ENCODE data around the gene SMAD3. TPM values are rescaled to one million over a fixed set of nuclear protein-coding genes. Genes with fewer than 3 reads are reported as not detected.

Gene SMAD3
- total and polyA plus RNA-seq, 3 experiments from 2014 or later = 30.2 to 34.2 (median 31.7) TPM

DNA sequence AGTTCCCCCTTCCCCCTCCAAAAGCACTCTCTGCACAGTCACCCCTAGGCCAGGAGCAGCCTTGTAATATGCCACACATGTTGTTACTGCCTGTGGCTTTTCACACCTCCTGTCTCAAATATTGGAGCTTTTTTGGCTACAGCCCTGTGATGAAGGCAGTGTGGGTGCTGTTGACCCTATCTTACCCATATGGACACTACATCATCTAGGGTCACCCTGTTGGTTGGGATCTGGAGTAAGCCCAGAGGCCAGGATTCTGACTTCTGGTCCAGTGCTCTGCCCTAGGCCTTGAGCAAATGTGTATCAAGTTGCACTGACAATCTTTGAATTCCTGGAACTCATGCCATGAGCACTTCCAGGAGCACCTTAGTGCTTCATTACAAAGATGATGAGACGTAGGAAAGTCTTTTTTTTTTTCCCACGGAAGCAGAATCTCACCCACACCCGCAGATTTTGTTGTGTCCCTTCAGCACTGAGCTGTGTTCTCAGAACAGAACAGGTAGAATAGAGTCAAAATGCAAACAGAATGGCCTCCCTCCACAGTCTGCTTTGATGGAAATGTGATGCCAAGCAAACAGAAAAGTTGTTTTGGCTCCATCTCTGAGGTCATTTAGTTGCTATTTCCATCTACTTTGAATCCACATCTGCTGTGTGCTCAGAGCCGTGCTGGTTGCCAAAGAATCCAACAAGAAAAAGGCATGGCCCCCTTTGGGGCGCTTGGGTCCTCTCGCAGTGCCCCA, 49.6 kb downstream of the SMAD3 start:
- H3K36me3 ChIP-seq (ENCODE audit: insufficient read depth, low read length) = no peaks in the 10 kb centered on the region
- Mint-ChIP-seq H3K4me3 (peak overlapping the region in 6 of 7 donors; percentile 37 to 72 (median 58)), H3K4me1 (peaks cover 70 to 85% (median 76%) of the 10 kb centered on the region in 3 donors), H3K27me3 (no peaks in the 10 kb centered on the region), H3K27ac (peak overlapping the region; percentile 51 to 100 (median 90)), H3K9me3 (peaks cover 0 to 4% (median 0%) of the 10 kb centered on the region in 5 donors), H3K36me3 (peaks cover 10 to 30% (median 17%) of the 10 kb centered on the region in 3 donors)
- POLR2A ChIA-PET = interaction anchor here (1.0 kb wide), 1 partner anchor 14 kb away, joined by 3 read pairs; no protein-coding TSS in a partner anchor
- peaks cover 78% of the 10 kb centered on the region for H3K4me1 ChIP-seq (ENCODE audit: insufficient read depth, low read length)
- CTCF ChIA-PET = interaction anchor here (1.1 kb wide), 1 partner anchor 12 kb away, joined by 3 read pairs; no protein-coding TSS in a partner anchor
- peak overlapping the region; percentile 5 for H3K27ac ChIP-seq (ENCODE audit: low read depth, low read length)
- no peaks in the 10 kb centered on the region for H3K9me3 ChIP-seq (ENCODE audit: low read length)
- no peak for DNase-seq
- no peak overlapping the region for H3K4me3 ChIP-seq (ENCODE audit: low read length)
- H3K27me3 ChIP-seq (ENCODE audit: insufficient read depth, low read length, poor library complexity, severe bottlenecking) = no peaks in the 10 kb centered on the region

DNA sequence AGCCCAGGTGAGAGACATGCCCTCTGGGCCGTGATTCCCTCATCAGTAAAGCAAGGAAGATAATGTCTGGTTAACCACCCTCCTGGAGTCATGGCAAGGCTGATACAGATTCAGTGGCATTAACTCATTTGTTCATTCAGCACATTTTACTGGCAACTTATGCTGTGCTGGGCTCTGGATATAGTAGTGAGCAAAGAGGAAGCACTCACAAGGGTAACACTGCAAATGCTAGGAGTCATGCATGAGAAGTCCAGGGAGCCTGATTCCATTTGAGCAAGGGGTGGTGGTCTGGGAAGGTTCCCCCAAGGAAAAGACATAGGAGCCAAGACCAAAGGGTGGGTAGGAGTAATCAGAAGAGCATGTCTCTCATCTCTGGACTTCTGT, 50.2 kb downstream of the SMAD3 start:
- CTCF ChIA-PET = interaction anchor here (1.1 kb wide), 1 partner anchor 13 kb away, joined by 3 read pairs; no protein-coding TSS in a partner anchor
- peak overlapping the region; percentile 51 to 100 (median 90) for H3K27ac Mint-ChIP-seq
- DNase-seq = no peak
- H3K27me3 Mint-ChIP-seq = no peaks in the 10 kb centered on the region
- no peaks in the 10 kb centered on the region for H3K27me3 ChIP-seq (ENCODE audit: insufficient read depth, low read length, poor library complexity, severe bottlenecking)
- POLR2A ChIA-PET = no interaction called here
- no peak overlapping the region for H3K27ac ChIP-seq (ENCODE audit: low read depth, low read length)
- peaks cover 4 to 29% (median 17%) of the 10 kb centered on the region in 3 donors for H3K36me3 Mint-ChIP-seq
- H3K4me1 ChIP-seq (ENCODE audit: insufficient read depth, low read length) = peaks cover 78% of the 10 kb centered on the region
- peaks cover 0 to 4% (median 0%) of the 10 kb centered on the region in 5 donors for H3K9me3 Mint-ChIP-seq
- peak overlapping the region in 6 of 7 donors; percentile 44 to 72 (median 63) for H3K4me3 Mint-ChIP-seq
- H3K4me3 ChIP-seq (ENCODE audit: low read length) = no peak overlapping the region
- no peaks in the 10 kb centered on the region for H3K36me3 ChIP-seq (ENCODE audit: insufficient read depth, low read length)
- peaks cover 75 to 85% (median 82%) of the 10 kb centered on the region in 3 donors for H3K4me1 Mint-ChIP-seq
- no peaks in the 10 kb centered on the region for H3K9me3 ChIP-seq (ENCODE audit: low read length)

DNA sequence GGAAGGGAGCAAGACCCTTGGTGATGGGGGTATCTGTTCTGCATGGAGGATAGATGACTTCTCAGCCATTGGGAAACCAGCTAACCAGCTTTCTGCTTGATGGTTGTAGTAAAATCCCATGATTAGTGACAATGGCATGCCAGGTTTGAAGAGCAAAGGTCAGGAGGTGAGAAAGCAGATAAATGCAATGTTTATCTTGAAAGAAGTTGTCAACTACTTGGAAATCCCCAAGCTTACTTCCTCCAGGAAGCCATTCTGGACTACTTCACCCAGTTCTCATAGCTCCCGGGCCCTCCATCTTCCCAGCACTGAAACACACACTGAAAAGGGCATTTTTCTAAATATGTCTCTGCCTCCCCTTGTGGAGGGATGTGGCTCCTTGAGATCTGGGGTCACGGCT, 51.3 kb downstream of the SMAD3 start:
- Histone ChIP-seq H3K27me3 (ENCODE audit: insufficient read depth, low read length, poor library complexity, severe bottlenecking) (no peaks in the 10 kb centered on the region), H3K4me1 (ENCODE audit: insufficient read depth, low read length) (peaks cover 78% of the 10 kb centered on the region), H3K4me3 (ENCODE audit: low read length) (no peak overlapping the region), H3K36me3 (ENCODE audit: insufficient read depth, low read length) (no peaks in the 10 kb centered on the region), H3K9me3 (ENCODE audit: low read length) (no peaks in the 10 kb centered on the region), H3K27ac (ENCODE audit: low read depth, low read length) (no peak overlapping the region)
- Mint-ChIP-seq H3K9me3 (peaks cover 0 to 2% (median 0%) of the 10 kb centered on the region in 5 donors), H3K36me3 (peaks cover 0 to 22% (median 13%) of the 10 kb centered on the region in 3 donors), H3K27ac (peak overlapping the region; percentile 78 to 100 (median 94)), H3K27me3 (peaks cover 0 to 2% of the 10 kb centered on the region in 2 donors), H3K4me3 (peak overlapping the region; percentile 15 to 82 (median 61)), H3K4me1 (peaks cover 86 to 93% (median 87%) of the 10 kb centered on the region in 3 donors)
- no peak for DNase-seq
- CTCF ChIA-PET = interaction anchor here (1.0 to 1.2 kb wide), 2 partner anchors 44 to 51 kb away, joined by 4 read pairs; partner anchors contain the start of gene SMAD3
- POLR2A ChIA-PET = interaction anchor here (0.9 kb wide), 1 partner anchor 23 kb away, joined by 3 read pairs; no protein-coding TSS in a partner anchor

DNA sequence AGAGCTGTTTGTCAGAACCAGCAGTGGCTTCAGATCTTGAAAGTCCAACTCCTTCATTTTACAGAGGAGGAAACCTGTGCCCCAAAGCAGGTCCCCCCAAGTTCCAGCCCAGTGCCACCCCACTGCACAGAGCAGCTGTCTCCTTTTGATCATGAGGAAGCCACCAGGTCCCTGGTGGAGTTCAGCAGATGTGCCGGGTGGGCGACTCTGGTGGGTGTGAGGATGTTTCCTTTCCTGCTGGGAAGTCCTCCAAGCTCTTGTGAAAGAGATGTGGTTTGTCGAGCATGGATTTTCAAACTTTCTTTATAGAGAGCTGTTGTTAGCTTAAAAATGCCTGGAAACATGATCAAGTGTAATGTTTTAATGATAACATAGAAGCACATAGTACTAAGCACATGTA, 52.0 kb downstream of the SMAD3 start:
- Mint-ChIP-seq H3K36me3 (peaks cover 0 to 22% (median 13%) of the 10 kb centered on the region in 3 donors), H3K9me3 (peaks cover 0 to 2% (median 0%) of the 10 kb centered on the region in 5 donors), H3K27me3 (peaks cover 0 to 2% of the 10 kb centered on the region in 2 donors), H3K27ac (peak overlapping the region; percentile 78 to 100 (median 94)), H3K4me1 (peaks cover 90 to 99% (median 93%) of the 10 kb centered on the region in 3 donors), H3K4me3 (peak overlapping the region; percentile 15 to 82 (median 61))
- H3K36me3 ChIP-seq (ENCODE audit: insufficient read depth, low read length) = no peaks in the 10 kb centered on the region
- H3K27me3 ChIP-seq (ENCODE audit: insufficient read depth, low read length, poor library complexity, severe bottlenecking) = no peaks in the 10 kb centered on the region
- H3K9me3 ChIP-seq (ENCODE audit: low read length) = no peaks in the 10 kb centered on the region
- H3K27ac ChIP-seq (ENCODE audit: low read depth, low read length) = no peak overlapping the region
- peaks cover 83% of the 10 kb centered on the region for H3K4me1 ChIP-seq (ENCODE audit: insufficient read depth, low read length)
- POLR2A ChIA-PET = interaction anchor here (0.9 kb wide), 1 partner anchor 22 kb away, joined by 3 read pairs; no protein-coding TSS in a partner anchor
- H3K4me3 ChIP-seq (ENCODE audit: low read length) = no peak overlapping the region
- DNase-seq = no peak
- CTCF ChIA-PET = interaction anchor here (1.0 to 1.2 kb wide), 2 partner anchors 45 to 52 kb away, joined by 4 read pairs; partner anchors contain the start of gene SMAD3

DNA sequence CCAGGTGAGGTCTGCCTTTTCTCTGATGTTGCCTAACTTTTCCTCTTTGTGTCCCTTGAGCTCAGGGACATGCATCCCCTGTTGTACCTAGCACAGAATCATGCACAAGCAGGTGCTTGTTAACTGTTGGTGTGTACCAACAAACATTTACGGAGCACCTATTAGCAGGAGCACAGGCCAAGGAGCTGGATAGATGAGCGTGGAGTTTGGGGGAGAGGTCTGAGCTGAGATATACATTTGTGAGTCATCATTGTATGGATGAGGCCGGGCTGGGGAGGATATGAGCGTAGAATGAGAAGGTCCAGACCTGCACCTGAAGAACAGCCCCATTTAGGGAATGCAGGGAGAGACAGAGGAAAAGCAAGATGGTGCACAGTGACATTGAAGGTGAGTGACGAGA, 53.4 kb downstream of the SMAD3 start:
- Histone ChIP-seq H3K4me1 (ENCODE audit: insufficient read depth, low read length) (peaks cover 81% of the 10 kb centered on the region), H3K36me3 (ENCODE audit: insufficient read depth, low read length) (no peaks in the 10 kb centered on the region), H3K4me3 (ENCODE audit: low read length) (no peak overlapping the region), H3K27ac (ENCODE audit: low read depth, low read length) (no peak overlapping the region), H3K9me3 (ENCODE audit: low read length) (no peaks in the 10 kb centered on the region), H3K27me3 (ENCODE audit: insufficient read depth, low read length, poor library complexity, severe bottlenecking) (no peaks in the 10 kb centered on the region)
- Mint-ChIP-seq H3K27me3 (peaks cover 0 to 2% of the 10 kb centered on the region in 2 donors), H3K36me3 (peaks cover 0 to 17% (median 13%) of the 10 kb centered on the region in 3 donors), H3K9me3 (no peaks in the 10 kb centered on the region), H3K4me1 (peaks cover 90 to 98% (median 94%) of the 10 kb centered on the region in 3 donors), H3K27ac (peak overlapping the region; percentile 89 to 100 (median 98)), H3K4me3 (peak overlapping the region; percentile 24 to 74 (median 57))
- ChIA-PET POLR2A (interaction anchor here (4.5 kb wide), 1 partner anchor 17 kb away, joined by 25 read pairs; no protein-coding TSS in a partner anchor), CTCF (interaction anchor here (0.7 to 1.9 kb wide), 4 partner anchors 16 to 121 kb away, joined by 3 to 5 read pairs (median 4); partner anchors contain the start of gene SMAD3)
- DNase-seq = no peak

DNA sequence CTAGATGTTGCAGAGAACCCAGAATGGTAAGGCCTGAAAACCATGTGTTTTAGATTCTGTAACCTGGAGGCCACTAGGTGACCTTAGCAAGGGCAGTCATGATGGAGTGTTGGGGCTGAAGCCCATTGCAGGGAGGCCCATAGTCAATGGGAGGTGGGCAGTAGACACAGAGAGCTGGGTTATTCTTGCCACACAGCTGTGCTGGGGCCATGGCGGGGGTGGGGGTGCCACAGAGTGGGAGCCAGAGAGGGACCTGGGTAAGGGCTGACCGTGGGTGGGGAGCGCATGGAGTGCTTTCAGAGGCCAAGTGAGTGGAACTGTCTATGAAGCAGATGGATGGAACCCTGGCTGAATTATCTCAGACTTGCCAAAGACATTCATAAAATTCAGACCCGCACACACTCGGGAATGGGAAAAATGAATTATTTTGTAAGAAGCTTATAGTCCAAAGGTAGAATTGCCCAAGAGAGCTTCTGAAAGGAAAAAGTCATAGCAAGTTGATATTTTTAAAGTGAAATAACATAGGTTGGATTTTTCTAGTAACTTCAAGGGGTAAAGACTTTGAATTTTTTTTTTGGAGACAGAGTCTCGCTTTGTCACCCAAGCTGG, 53.9 kb downstream of the SMAD3 start:
- H3K4me1 Mint-ChIP-seq = peaks cover 89 to 98% (median 94%) of the 10 kb centered on the region in 3 donors
- no peak overlapping the region for H3K4me3 ChIP-seq (ENCODE audit: low read length)
- no peaks in the 10 kb centered on the region for H3K9me3 Mint-ChIP-seq
- POLR2A ChIA-PET = interaction anchor here (4.5 kb wide), 1 partner anchor 17 kb away, joined by 25 read pairs; no protein-coding TSS in a partner anchor
- no peak for DNase-seq
- CTCF ChIA-PET = interaction anchor here (1.0 to 1.9 kb wide), 6 partner anchors 15 to 120 kb away, joined by 3 to 7 read pairs (median 4); no protein-coding TSS in a partner anchor
- peaks cover 0 to 16% (median 13%) of the 10 kb centered on the region in 3 donors for H3K36me3 Mint-ChIP-seq
- no peaks in the 10 kb centered on the region for H3K36me3 ChIP-seq (ENCODE audit: insufficient read depth, low read length)
- H3K4me3 Mint-ChIP-seq = peak overlapping the region; percentile 32 to 74 (median 59)
- H3K27me3 Mint-ChIP-seq = peaks cover 0 to 2% of the 10 kb centered on the region in 2 donors
- no peak overlapping the region for H3K27ac ChIP-seq (ENCODE audit: low read depth, low read length)
- H3K27me3 ChIP-seq (ENCODE audit: insufficient read depth, low read length, poor library complexity, severe bottlenecking) = no peaks in the 10 kb centered on the region
- peaks cover 80% of the 10 kb centered on the region for H3K4me1 ChIP-seq (ENCODE audit: insufficient read depth, low read length)
- no peaks in the 10 kb centered on the region for H3K9me3 ChIP-seq (ENCODE audit: low read length)
- peak overlapping the region; percentile 89 to 100 (median 98) for H3K27ac Mint-ChIP-seq

DNA sequence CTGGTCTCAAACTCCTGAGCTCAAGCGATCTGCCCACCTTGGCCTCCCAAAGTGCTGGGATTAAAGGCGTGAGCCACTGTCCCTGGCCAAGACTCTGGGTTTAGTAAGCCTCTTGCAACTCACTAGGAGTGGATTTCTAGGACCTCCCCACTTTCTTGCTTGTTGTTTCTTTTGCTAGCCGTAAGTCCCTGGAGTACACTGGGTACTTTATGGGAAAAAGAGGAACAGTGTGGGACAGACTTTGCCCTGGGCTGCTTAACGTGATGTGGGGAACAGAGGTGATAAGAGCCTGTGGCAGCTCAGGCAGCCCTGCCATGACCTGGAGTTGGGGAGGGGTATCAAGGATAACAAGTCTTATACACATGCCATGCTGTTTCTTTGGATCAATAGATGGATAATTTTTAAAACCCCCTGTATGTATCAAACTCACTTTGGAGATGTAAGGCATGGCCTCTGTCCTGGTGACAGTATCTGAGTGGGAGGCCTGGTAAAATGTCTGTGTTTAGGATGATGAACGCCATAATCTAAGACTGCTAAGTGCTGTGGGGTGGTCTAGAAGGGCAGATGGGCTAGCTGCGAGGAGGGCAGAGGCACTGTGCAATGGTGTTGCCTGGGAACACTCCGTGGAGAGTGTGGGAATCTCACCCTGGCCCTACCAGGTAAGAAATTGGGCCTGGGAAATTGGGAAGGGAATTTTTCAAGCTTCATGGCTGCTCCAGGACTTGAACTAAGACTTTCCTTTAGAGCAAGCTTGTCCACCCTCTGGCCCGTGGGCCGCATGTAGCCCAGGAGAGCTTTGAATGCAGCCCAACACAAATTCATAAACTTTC, 54.8 kb downstream of the SMAD3 start:
- H3K4me3 ChIP-seq (ENCODE audit: low read length) = peak overlapping the region; percentile 9
- Mint-ChIP-seq H3K27me3 (peaks cover 0 to 2% of the 10 kb centered on the region in 2 donors), H3K36me3 (peaks cover 0 to 23% (median 13%) of the 10 kb centered on the region in 3 donors), H3K4me3 (peak overlapping the region; percentile 55 to 90 (median 84)), H3K27ac (peak overlapping the region; percentile 89 to 100 (median 98)), H3K9me3 (no peaks in the 10 kb centered on the region), H3K4me1 (peaks cover 87 to 98% (median 93%) of the 10 kb centered on the region in 3 donors)
- H3K36me3 ChIP-seq (ENCODE audit: insufficient read depth, low read length) = no peaks in the 10 kb centered on the region
- H3K9me3 ChIP-seq (ENCODE audit: low read length) = no peaks in the 10 kb centered on the region
- ChIA-PET POLR2A (interaction anchor here (0.6 to 4.5 kb wide), 8 partner anchors 8 to 55 kb away, joined by 3 to 25 read pairs (median 4); partner anchors contain the start of gene SMAD3), CTCF (interaction anchor here (1.0 to 2.4 kb wide), 8 partner anchors 14 to 119 kb away, joined by 3 to 12 read pairs (median 4); partner anchors contain the start of gene SMAD3)
- no peak for DNase-seq
- peaks cover 71% of the 10 kb centered on the region for H3K4me1 ChIP-seq (ENCODE audit: insufficient read depth, low read length)
- H3K27me3 ChIP-seq (ENCODE audit: insufficient read depth, low read length, poor library complexity, severe bottlenecking) = no peaks in the 10 kb centered on the region
- peak overlapping the region; percentile 64 for H3K27ac ChIP-seq (ENCODE audit: low read depth, low read length)
